Measurements from ENCODE around the gene TEAD2. TPM values are rescaled to one million over a fixed set of nuclear protein-coding genes. Genes with fewer than 3 reads are reported as not detected.
"Not testable (repeated sequence)": the region's sequence is repeated elsewhere in the genome, so short reads cannot be mapped to it uniquely, and the experiment has no call there.

TEAD2 gene
- total RNA-seq, 1 donor from 2014 or later, result not detected

GRCh38 chr19:49333811-49334288 is 28.4 kb downstream of the TEAD2 start:
- intact Hi-C loops (cut with micrococcal nuclease), result loop anchor here (5.0 kb wide), 2 partner anchors 138 to 343 kb away; partner anchors contain the start of genes FLT3LG and PRMT1

GRCh38 chr19:49333418-49333805 is 28.8 kb downstream of the TEAD2 start:
- intact Hi-C loops (cut with micrococcal nuclease), result loop anchor here (5.0 kb wide), 2 partner anchors 139 to 344 kb away; partner anchors contain the start of genes FLT3LG and PRMT1

- intact Hi-C loops (cut with micrococcal nuclease), result loop anchor here (5.0 kb wide), 2 partner anchors 139 to 344 kb away; partner anchors contain the start of genes FLT3LG and PRMT1
These were observed 29.4 kb downstream of the TEAD2 start for GRCh38 chr19:49332691-49333417.

GRCh38 chr19:49331616-49332055 is 30.6 kb downstream of the TEAD2 start:
- intact Hi-C loops (cut with micrococcal nuclease), result loop anchor here (1.0 to 5.0 kb wide), 4 partner anchors 110 to 346 kb away; partner anchors contain the start of genes FLT3LG, GYS1, PRMT1 and RUVBL2

GRCh38 chr19:49331187-49331586 is 31.0 kb downstream of the TEAD2 start:
- intact Hi-C loops (cut with micrococcal nuclease), result loop anchor here (1.0 to 5.0 kb wide), 4 partner anchors 110 to 346 kb away; partner anchors contain the start of genes FLT3LG, GYS1, PRMT1 and RUVBL2

- intact Hi-C loops (cut with micrococcal nuclease), result loop anchor here (1.0 kb wide), 3 partner anchors 27 to 102 kb away; no protein-coding TSS in a partner anchor
These were observed 33.5 kb downstream of the TEAD2 start for GRCh38 chr19:49328741-49329140.

- intact Hi-C loops (cut with micrococcal nuclease), result loop anchor here (1.0 kb wide), 3 partner anchors 27 to 102 kb away; no protein-coding TSS in a partner anchor
These were observed 34.2 kb downstream of the TEAD2 start for GRCh38 chr19:49327878-49328544.

- intact Hi-C loops (cut with micrococcal nuclease), result no loop called here
These were observed 36.0 kb downstream of the TEAD2 start for GRCh38 chr19:49326165-49326704.

- intact Hi-C loops (cut with micrococcal nuclease), result not testable (repeated sequence)
These were observed 36.5 kb downstream of the TEAD2 start for GRCh38 chr19:49325756-49326155.

GRCh38 chr19:49324801-49325576 is 37.2 kb downstream of the TEAD2 start, which contains the start of gene SLC6A16:
SLC6A16 (minus strand) TSS chr19:49325191; CDS start chr19:49311347, 13,844 bp downstream.
- intact Hi-C loops (cut with micrococcal nuclease), result no loop called here

- intact Hi-C loops (cut with micrococcal nuclease), result no loop called here
These were observed 43.9 kb downstream of the TEAD2 start for GRCh38 chr19:49318296-49318695.

- intact Hi-C loops (cut with micrococcal nuclease), result no loop called here
These were observed 45.9 kb downstream of the TEAD2 start for GRCh38 chr19:49316284-49316683.

GRCh38 chr19:49315111-49315510 is 47.1 kb downstream of the TEAD2 start:
- intact Hi-C loops (cut with micrococcal nuclease), result no loop called here

GRCh38 chr19:49309087-49309486 is 53.1 kb downstream of the TEAD2 start:
- intact Hi-C loops (cut with micrococcal nuclease), result no loop called here

- intact Hi-C loops (cut with micrococcal nuclease), result not testable (repeated sequence)
These were observed 55.5 kb downstream of the TEAD2 start for GRCh38 chr19:49306734-49307133.

- intact Hi-C loops (cut with micrococcal nuclease), result loop anchor here (1.0 to 2.0 kb wide), 4 partner anchors 26 to 76 kb away; partner anchors contain the start of genes DKKL1 and TEAD2
These were observed 60.4 kb downstream of the TEAD2 start for GRCh38 chr19:49301866-49302252.

- intact Hi-C loops (cut with micrococcal nuclease), result loop anchor here (1.0 to 2.0 kb wide), 4 partner anchors 27 to 75 kb away; partner anchors contain the start of genes DKKL1 and TEAD2
These were observed 60.9 kb downstream of the TEAD2 start for GRCh38 chr19:49301165-49301865.

- intact Hi-C loops (cut with micrococcal nuclease), result not testable (repeated sequence)
These were observed 63.6 kb downstream of the TEAD2 start for GRCh38 chr19:49298653-49299052.

- intact Hi-C loops (cut with micrococcal nuclease), result no loop called here
These were observed 64.8 kb downstream of the TEAD2 start for GRCh38 chr19:49297403-49297802.

Measured in T-helper 1 cell treated with Interleukin-12 subunit alpha and Interleukin-12 subunit beta and Interleukin-4 antibody, amounts not matched to agents 30 ng/mL and 1 ng/mL, for 36 hours (primary cell).